ENCODE measurements around the gene RAB4A. TPM values are rescaled to one million over a fixed set of nuclear protein-coding genes. Genes with fewer than 3 reads are reported as not detected.

Gene RAB4A
- total and polyA plus RNA-seq, 9 of the 15 experiments (the other 6 are each of a cell fraction or from before 2014, with no cell fraction given), result 8.3 to 61.0 (median 26.7) TPM

DNA sequence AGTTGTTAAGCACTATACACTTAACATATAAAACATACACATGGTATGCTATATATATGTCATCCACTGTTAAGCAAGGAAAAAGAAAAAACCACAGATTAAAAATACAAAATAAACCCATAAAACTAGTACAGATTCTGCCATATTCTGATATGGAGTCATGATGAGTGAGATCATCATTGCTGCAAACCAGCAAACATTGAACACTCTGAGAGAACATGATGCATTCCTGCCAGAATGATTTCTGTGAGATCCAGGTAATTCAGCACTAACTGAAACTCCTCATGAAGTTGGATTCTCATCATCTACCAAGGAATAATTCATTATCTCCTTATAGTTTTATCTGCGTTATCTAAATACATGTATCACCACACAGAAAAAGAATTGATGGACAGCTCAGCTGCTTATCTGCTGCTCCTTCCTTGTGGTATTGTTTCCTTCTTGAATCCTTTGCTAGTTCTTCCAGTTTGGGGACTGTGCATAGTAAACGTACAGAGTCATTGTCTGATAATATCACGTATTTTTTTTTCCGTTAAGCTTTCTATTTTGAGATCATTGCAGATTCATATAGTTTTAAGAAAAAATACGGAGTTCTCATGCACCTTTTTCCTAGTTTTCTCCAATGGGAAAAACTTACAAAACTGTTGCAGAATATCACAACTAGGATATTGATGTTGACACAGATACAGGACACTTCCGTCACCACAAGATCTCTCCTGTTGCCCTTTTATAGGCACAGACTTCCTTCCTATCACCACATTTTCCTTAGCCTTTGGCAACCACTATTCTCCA is 9.3 kb downstream of the RAB4A start (continued):
- TF ChIP-seq CEBPG (CRISPR knock-in tag; IDR thresholded peaks at IDR 0.05) (no peak), CEBPG (tag; conservative IDR thresholded peaks at IDR 0.05 in 1 of 2, IDR thresholded peaks at IDR 0.05 in 1 of 2) (0 out of 4 replicates have a peak, but pooled peaks of 1 of the 2 experiments have one; percentile 12), ZEB2 (IDR thresholded peaks at IDR 0.05) (0 out of 2 replicates have a peak, but pooled peaks have one; percentile 39), HLTF (IDR thresholded peaks at IDR 0.05) (no peak), CAMTA2 (CRISPR knock-in tag; conservative IDR thresholded peaks at IDR 0.05) (0 out of 2 replicates have a peak, but pooled peaks have one; percentile 38), CBFA2T3 (IDR thresholded peaks at IDR 0.05) (peak; percentile 69), PCBP2 (IDR thresholded peaks at IDR 0.05; ENCODE audit: low read depth, low read length, poor library complexity, severe bottlenecking) (no peak), KLF10 (CRISPR knock-in tag; IDR thresholded peaks at IDR 0.05) (no peak), ZNF507 (tag; conservative IDR thresholded peaks at IDR 0.05) (no peak), SOX6 (IDR thresholded peaks at IDR 0.05) (peak; percentile 97), NCOA4 (IDR thresholded peaks at IDR 0.05; ENCODE audit: partially characterized antibody) (no peak), ZC3H8 (IDR thresholded peaks at IDR 0.05) (no peak), CCAR2 (IDR thresholded peaks at IDR 0.05; ENCODE audit: low read depth, low read length) (no peak), BCL6 (CRISPR knock-in tag; IDR thresholded peaks at IDR 0.05) (no peak), HDAC6 (IDR thresholded peaks at IDR 0.05; ENCODE audit: low read depth, low read length) (no peak), ZZZ3 (IDR thresholded peaks at IDR 0.05) (no peak), PML (IDR thresholded peaks at IDR 0.05; ENCODE audit: low read length) (no peak), CHD4 (IDR thresholded peaks at IDR 0.05; ENCODE audit: insufficient read depth, insufficient replicate concordance, low read depth, low read length, poor library complexity, severe bottlenecking) (no peak), HDAC3 (IDR thresholded peaks at IDR 0.05; ENCODE audit: borderline replicate concordance, partially characterized antibody) (no peak), NFYB (IDR thresholded peaks at IDR 0.05; ENCODE audit: extremely low read depth, insufficient read length) (no peak)
- TF ChIP-seq, protein P1, sequence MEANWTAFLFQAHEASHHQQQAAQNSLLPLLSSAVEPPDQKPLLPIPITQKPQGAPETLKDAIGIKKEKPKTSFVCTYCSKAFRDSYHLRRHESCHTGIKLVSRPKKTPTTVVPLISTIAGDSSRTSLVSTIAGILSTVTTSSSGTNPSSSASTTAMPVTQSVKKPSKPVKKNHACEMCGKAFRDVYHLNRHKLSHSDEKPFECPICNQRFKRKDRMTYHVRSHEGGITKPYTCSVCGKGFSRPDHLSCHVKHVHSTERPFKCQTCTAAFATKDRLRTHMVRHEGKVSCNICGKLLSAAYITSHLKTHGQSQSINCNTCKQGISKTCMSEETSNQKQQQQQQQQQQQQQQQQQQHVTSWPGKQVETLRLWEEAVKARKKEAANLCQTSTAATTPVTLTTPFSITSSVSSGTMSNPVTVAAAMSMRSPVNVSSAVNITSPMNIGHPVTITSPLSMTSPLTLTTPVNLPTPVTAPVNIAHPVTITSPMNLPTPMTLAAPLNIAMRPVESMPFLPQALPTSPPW (CRISPR knock-in tag; IDR thresholded peaks at IDR 0.05), result no peak
- TF ChIP-seq, protein P2, sequence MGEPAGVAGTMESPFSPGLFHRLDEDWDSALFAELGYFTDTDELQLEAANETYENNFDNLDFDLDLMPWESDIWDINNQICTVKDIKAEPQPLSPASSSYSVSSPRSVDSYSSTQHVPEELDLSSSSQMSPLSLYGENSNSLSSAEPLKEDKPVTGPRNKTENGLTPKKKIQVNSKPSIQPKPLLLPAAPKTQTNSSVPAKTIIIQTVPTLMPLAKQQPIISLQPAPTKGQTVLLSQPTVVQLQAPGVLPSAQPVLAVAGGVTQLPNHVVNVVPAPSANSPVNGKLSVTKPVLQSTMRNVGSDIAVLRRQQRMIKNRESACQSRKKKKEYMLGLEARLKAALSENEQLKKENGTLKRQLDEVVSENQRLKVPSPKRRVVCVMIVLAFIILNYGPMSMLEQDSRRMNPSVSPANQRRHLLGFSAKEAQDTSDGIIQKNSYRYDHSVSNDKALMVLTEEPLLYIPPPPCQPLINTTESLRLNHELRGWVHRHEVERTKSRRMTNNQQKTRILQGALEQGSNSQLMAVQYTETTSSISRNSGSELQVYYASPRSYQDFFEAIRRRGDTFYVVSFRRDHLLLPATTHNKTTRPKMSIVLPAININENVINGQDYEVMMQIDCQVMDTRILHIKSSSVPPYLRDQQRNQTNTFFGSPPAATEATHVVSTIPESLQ (CRISPR knock-in tag; IDR thresholded peaks at IDR 0.05), result no peak
